ENCODE measurements around the gene CPED1.
"Not testable (repeated sequence)": the region's sequence is repeated elsewhere in the genome, so short reads cannot be mapped to it uniquely, and the experiment has no call there.

The CPED1 gene

GRCh38 chr7:121157885-121158590 lies 169.5 kb downstream of the CPED1 start:
- no peak for DNase-seq

GRCh38 chr7:121158665-121159064 lies 170.2 kb downstream of the CPED1 start:
- DNase-seq = no peak

GRCh38 chr7:121159553-121159952 lies 171.0 kb downstream of the CPED1 start:
- no peak for DNase-seq

DNA sequence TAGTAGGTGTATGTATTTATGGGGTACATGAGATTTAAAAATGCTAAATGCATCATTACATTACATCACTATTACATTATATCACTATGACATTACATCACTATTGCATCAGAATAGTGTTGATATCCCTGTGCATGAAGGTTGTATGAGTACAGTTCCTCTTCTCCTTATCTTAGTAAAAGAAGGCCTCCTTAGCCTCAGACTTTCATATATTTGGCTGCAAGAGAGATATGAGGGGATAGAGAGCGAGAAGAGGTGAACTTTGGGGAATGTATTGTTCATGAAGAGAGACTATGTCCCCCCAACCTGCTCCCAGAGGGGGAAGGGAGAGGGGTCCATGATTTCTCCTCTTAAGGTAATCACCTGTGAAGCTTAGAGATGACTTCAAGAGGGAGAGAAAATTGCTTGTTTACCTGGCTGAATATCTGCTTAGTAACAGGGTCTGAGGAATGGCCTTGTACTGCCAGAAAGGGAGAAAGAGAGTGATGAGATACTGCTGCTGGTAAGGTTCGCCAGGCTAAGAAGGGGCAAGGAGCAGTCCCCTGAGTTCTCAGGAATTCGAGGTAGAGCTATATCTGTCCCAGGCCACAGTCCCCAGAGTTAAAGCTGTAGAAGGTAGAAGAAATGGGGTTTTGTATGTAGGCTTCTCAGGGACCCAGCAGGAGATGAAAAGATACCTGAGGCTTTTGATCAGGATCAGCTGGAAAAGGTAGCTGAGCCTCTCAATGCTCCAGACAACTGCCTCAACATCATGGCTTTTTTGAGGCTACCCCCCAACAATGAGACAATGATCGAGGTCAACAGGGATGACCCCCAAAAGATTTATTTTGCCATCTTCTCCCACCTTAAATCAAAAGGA lies 171.9 kb downstream of the CPED1 start:
- no peak for DNase-seq

DNA sequence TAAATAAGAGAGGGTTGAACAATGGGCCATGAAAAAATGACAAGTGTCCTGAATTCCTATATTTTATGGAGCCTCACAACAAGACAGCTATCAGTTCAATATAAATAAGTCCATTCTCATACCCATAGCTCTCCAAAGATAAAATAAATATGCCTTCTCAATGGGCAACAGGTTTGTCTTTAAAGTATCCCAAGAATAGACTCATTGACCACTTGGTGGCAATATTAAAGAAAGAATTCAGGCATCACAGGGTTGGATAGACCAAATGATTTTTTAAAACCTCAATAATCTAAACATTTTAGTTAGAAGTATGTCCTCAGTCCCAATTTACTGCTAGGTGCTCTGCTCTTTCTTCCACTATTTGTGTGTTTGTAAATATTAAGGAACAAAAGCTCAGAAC lies 175.2 kb downstream of the CPED1 start:
- DNase-seq = no peak

- DNase-seq = no peak
These were observed 175.7 kb downstream of the CPED1 start for GRCh38 chr7:121164247-121164646.

- DNase-seq = no peak
These were observed 178.4 kb downstream of the CPED1 start for GRCh38 chr7:121166916-121167315.

GRCh38 chr7:121167971-121168370 lies 179.5 kb downstream of the CPED1 start:
- no peak for DNase-seq

DNA sequence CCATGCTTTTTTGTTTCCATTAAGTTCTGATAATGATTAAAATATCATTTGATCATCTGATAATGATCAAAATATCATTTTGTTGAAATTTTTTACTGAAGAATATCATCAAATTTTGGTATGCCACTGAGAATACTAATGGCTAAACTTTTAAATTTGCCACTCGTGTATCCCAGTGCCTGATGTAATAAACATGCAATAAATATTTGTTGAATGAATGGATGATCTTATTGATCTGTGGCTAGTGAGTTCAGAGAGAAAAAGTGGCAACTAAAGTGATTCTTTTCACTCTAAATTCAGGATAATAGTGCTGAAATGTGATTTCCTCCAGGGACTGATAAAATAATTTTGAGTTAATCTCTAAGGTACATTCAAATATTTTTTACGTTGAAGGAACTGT lies 181.0 kb downstream of the CPED1 start:
- no peak for DNase-seq

DNA sequence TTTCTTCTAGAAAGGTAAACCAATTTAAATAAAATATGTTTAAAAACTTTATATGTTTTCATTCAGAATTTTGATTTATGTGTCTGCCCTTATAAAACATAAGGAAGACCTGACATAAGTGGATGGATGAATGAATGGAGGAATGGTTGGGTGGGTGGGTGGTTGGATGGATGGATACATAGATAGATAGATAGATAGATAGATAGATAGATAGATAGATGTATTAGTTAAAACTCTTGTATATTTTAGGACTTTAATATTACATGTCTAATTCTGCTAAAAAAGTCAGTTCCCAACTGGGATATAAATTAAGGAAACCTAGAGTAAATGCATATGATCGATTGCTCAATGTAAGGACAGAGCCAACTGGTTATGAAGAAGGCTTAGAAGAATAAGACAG lies 184.0 kb downstream of the CPED1 start:
- DNase-seq = no peak

GRCh38 chr7:121175826-121176225 lies 187.3 kb downstream of the CPED1 start:
- no peak for DNase-seq

DNA sequence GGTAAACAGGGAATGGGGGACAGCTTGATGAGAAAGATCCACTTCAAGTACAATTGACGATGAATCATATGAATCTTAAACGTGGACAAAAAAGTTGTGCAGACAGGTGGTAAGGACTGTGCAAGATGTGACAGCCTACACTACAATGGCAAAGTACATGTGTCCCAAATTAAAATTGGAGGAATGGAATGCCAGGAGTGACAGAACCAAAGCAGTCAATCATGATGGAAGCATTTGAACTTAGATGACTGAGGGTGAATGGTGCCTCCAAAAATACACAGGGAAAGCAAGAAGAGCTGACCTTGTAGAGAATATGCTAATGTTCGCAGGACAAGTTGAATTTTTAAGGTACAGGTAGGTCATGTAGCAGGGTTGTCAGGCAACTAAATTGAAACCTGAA lies 189.9 kb downstream of the CPED1 start:
- DNase-seq = no peak

- DNase-seq = no peak
These were observed 190.5 kb downstream of the CPED1 start for GRCh38 chr7:121178869-121179497.

GRCh38 chr7:121180436-121181063 lies 192.0 kb downstream of the CPED1 start:
- DNase-seq = no peak

- no peak for DNase-seq
These were observed 192.8 kb downstream of the CPED1 start for GRCh38 chr7:121181357-121181756.

DNA sequence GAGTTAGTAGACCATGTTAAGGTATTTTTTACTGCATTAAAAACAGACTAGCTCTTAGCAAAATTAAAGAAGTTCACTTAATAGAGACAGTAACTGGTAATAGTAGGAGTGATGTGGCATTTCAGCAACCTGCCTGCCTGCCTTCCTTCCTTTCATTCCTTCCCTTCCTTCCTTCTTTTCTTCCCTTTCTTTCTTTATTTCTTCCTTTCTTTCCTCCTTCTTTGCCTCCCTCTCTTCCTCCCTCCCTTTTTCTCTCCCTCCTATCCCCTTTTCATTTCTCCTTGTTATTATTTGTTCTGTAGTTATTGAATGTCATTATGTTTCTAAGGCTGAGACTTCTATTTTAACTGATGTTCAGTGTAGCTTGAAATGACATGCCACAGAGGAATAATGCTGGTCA lies 193.8 kb downstream of the CPED1 start:
- no peak for DNase-seq

GRCh38 chr7:121182902-121183301 lies 194.4 kb downstream of the CPED1 start:
- peak; percentile 9 for DNase-seq

DNA sequence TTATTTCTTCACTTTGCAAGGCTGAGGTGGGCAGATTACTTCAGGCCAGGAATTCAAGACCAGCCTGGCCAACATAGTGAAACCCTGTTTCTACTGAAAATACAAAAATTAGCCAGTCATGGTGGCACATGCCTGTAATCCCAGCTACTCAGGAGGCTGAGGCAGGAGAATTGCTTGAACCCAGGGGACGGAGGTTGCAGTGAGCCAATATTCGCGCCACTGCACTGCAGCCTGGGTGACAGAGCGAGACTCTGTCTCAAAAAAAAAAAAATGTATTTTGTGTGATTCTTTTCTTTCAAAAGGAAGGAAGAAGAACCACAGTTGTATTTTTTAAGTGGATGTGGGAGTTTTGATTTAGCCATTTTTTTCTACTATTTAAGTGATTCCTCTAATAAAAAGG lies 195.4 kb downstream of the CPED1 start:
- DNase-seq = not testable (repeated sequence)

DNA sequence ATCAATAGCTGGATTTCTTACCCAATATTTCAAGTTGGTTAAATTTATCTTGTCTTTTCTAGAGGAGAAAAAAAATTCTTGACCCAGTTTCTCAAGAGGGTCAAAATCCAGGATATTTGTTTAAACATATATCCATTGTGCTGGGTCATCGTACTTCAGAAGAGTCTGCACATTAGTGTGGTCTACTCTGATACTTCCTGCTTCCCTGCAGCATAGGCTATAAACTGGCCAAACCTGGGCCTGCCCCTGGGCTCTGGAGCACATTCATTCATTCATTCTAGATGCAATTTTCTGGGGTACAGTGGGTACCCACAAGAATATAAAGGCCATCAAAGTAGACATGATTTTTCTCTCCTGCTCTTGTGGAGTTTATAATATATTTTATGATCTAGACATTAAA lies 198.2 kb downstream of the CPED1 start:
- DNase-seq = no peak

DNA sequence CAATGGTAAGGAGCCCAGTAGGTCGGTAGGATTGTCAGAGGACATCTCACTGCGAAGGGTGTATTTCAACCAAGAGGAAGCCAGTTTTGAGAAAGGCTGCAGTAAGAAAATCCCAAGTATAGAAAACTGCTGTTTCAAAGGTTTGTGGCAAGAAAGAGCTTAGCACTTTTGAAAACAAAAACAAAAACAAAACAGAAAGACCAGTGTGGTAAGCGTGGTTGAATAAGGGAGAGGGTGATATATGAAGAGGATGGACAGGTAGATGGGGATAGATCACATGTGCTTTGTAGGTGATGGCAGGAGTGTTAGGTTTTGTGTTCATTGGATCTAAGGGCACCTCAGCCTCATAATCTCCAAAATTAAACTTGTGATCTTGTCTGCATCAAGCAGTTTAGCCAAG lies 198.7 kb downstream of the CPED1 start:
- no peak for DNase-seq

GRCh38 chr7:121187676-121188075 lies 199.2 kb downstream of the CPED1 start:
- DNase-seq = no peak

GRCh38 chr7:121192834-121193233 lies 204.3 kb downstream of the CPED1 start:
- peak; percentile 30 for DNase-seq

DNA sequence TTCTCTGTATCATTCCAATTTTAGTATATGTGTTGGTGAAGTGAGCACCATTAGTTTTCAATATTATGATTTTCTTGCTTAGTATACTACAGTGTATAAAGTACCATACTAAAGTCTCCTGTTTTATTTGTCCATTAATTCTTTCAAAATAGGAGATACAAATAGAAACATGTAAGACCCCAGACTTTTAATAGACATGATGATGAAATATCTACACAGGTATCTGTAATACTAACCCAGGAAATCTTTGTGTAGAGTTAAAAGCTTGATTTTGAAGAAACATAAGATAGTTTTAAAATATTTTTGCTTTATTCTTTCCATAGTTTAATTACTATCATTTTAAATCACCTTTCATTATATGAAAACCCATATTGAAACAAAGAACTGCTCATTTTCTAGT lies 206.5 kb downstream of the CPED1 start:
- DNase-seq = no peak

All from fibroblast of skin of right biceps (primary cell).